PC-9 (cell line): ENCODE results near the gene DNAJB2. TPM values are rescaled to one million over a fixed set of nuclear protein-coding genes. Genes with fewer than 3 reads are reported as not detected.

Source experiments
- BruUV-seq: library from RNA; stranded (reverse); fragments of 400-500 nt; replicated peaks from 2 replicates; lab custom pipeline; 2021; lab: Mats Ljungman, UMichigan
- CTCF ChIA-PET: fragments of 300-600 bp; sonication (Branson Sonifier 250); formaldehyde crosslinking; loops from one replicate; lab custom pipeline; 2022; ENCODE audit warnings: antibody characterized with exemption; lab: Charles Lee
- POLR2A ChIA-PET: fragments of 300-600 bp; sonication (Branson Sonifier 250); formaldehyde crosslinking; loops from one replicate; lab custom pipeline; 2022; ENCODE audit warnings: antibody characterized with exemption; ENCODE audit not compliant: unreplicated experiment; lab: Charles Lee
- DNase-seq, 2 experiments: peaks; one replicate each; pipeline versions ENCODE4 v3.0.0 to v3.0.0-alpha.2; 2015 to 2022; ENCODE audit warnings: mixed read lengths in 1 of 2
- H2AFZ ChIP-seq: fragments of 200-600 bp; sonication (generic); 2 replicates; pipeline ENCODE4 v1.8.1; 2017; ENCODE audit warnings: antibody characterized with exemption
- H3F3A ChIP-seq: fragments of 200-600 bp; sonication (generic); 2 replicates; pipeline ENCODE4 v1.8.1; 2017; ENCODE audit warnings: antibody characterized with exemption, mild to moderate bottlenecking, low read depth; ENCODE audit not compliant: insufficient read depth
- H3K27ac ChIP-seq: fragments of 200-600 bp; sonication (generic); 2 replicates; pipeline ENCODE4 v1.6.1; 2016; ENCODE audit warnings: mixed run types
- H3K27me3 ChIP-seq: fragments of 200-600 bp; sonication (generic); 2 replicates; pipeline ENCODE4 v1.6.1; 2016; ENCODE audit warnings: low read depth, mixed run types; ENCODE audit not compliant: insufficient read depth
- H3K36me3 ChIP-seq: fragments of 200-600 bp; sonication (generic); 2 replicates; pipeline ENCODE4 v1.6.1; 2016; ENCODE audit warnings: low read depth, mixed run types
- H3K4me1 ChIP-seq: fragments of 200-600 bp; sonication (generic); replicated peaks from 2 replicates; pipeline ENCODE4 v1.6.1; 2016; ENCODE audit warnings: mixed run types; ENCODE audit not compliant: insufficient read depth
- H3K4me2 ChIP-seq: fragments of 200-600 bp; sonication (generic); 2 replicates; pipeline ENCODE4 v1.6.1; 2017; ENCODE audit warnings: mixed run types
- H3K4me3 ChIP-seq: fragments of 200-600 bp; sonication (generic); 2 replicates; pipeline ENCODE4 v1.6.1; 2016; ENCODE audit warnings: mixed run types
- H3K79me2 ChIP-seq: fragments of 200-600 bp; sonication (generic); 2 replicates; pipeline ENCODE4 v1.6.1; 2017; ENCODE audit warnings: low read depth, mixed run types
- H3K9me2 ChIP-seq: fragments of 200-600 bp; sonication (generic); 2 replicates; pipeline ENCODE4 v1.8.1; 2017; ENCODE audit warnings: mild to moderate bottlenecking; ENCODE audit not compliant: insufficient read depth
- H3K9me3 ChIP-seq: fragments of 200-600 bp; sonication (generic); 2 replicates; pipeline ENCODE4 v1.8.1; 2016; ENCODE audit warnings: low read depth; ENCODE audit not compliant: insufficient read depth
- H4K20me1 ChIP-seq: fragments of 200-600 bp; sonication (generic); 2 replicates; pipeline ENCODE4 v1.8.1; 2017; ENCODE audit not compliant: insufficient read depth
- EZH2 ChIP-seq: fragments of 200-600 bp; sonication (generic); IDR thresholded peaks from 2 replicates; pipeline ENCODE4 v1.8.0; 2017; ENCODE audit warnings: antibody characterized with exemption, low read depth
- intact Hi-C: fragments of 100-400 bp; cut with micrococcal nuclease; formaldehyde crosslinking; loops from one replicate; pipeline ENCODE4 v1.10.0; 2022; ENCODE audit not compliant: unreplicated experiment
- total RNA-seq: library from RNA; stranded (reverse); gene quantifications from 2 replicates; pipeline ENCODE4 v1.2.3, GENCODE V29; 2021
- TF ChIP-seq, protein P1 (sequence below): fragments of 200-600 bp; sonication (generic); conservative IDR thresholded peaks from 2 replicates; pipeline ENCODE4 v1.6.1; 2017; ENCODE audit warnings: mixed run types, antibody characterized with exemption, mild to moderate bottlenecking, moderate library complexity

The DNAJB2 gene
- total RNA-seq, 1 experiment from 2014 or later: 38.5 TPM

DNA sequence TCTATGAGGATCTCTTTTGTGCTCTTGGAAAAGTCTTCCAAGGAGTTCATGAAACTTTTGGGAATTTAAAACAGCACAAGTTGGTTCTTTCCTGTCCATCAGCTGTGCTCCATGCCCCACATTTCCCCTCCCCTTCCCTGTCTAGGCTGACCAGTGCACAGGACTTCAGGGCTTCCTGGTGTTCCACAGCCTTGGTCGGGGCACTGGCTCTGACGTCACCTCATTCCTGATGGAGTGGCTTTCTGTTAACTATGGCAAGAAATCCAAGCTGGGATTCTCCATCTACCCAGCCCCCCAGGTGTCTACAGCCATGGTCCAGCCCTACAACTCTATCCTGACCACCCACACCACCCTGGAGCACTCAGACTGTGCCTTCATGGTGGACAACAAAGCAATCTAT, 8.1 kb upstream of the DNAJB2 start:
- no peak overlapping the region for H2AFZ ChIP-seq
- no peaks in the 10 kb centered on the region for H3K27me3 ChIP-seq
- H3F3A ChIP-seq: peaks cover 29% of the 10 kb centered on the region
- no peaks in the 10 kb centered on the region for H4K20me1 ChIP-seq
- POLR2A ChIA-PET: no interaction called here
- CTCF ChIA-PET: no interaction called here
- intact Hi-C loops: loop anchor here (10.0 kb wide), 1 partner anchor 376 kb away; no protein-coding TSS in a partner anchor
- DNase-seq: no peak
- H3K36me3 ChIP-seq: no peaks in the 10 kb centered on the region
- H3K4me1 ChIP-seq: peaks cover 32% of the 10 kb centered on the region
- H3K79me2 ChIP-seq: no peaks in the 10 kb centered on the region
- BruUV-seq: no TSS peak
- H3K9me2 ChIP-seq: no peaks in the 10 kb centered on the region
- H3K4me2 ChIP-seq: no peak overlapping the region
- TF ChIP-seq, protein P1, sequence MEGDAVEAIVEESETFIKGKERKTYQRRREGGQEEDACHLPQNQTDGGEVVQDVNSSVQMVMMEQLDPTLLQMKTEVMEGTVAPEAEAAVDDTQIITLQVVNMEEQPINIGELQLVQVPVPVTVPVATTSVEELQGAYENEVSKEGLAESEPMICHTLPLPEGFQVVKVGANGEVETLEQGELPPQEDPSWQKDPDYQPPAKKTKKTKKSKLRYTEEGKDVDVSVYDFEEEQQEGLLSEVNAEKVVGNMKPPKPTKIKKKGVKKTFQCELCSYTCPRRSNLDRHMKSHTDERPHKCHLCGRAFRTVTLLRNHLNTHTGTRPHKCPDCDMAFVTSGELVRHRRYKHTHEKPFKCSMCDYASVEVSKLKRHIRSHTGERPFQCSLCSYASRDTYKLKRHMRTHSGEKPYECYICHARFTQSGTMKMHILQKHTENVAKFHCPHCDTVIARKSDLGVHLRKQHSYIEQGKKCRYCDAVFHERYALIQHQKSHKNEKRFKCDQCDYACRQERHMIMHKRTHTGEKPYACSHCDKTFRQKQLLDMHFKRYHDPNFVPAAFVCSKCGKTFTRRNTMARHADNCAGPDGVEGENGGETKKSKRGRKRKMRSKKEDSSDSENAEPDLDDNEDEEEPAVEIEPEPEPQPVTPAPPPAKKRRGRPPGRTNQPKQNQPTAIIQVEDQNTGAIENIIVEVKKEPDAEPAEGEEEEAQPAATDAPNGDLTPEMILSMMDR: no peak
- TF ChIP-seq EZH2: no peak
- no peak overlapping the region for H3K27ac ChIP-seq
- no peaks in the 10 kb centered on the region for H3K9me3 ChIP-seq
- H3K4me3 ChIP-seq: no peak overlapping the region

DNA sequence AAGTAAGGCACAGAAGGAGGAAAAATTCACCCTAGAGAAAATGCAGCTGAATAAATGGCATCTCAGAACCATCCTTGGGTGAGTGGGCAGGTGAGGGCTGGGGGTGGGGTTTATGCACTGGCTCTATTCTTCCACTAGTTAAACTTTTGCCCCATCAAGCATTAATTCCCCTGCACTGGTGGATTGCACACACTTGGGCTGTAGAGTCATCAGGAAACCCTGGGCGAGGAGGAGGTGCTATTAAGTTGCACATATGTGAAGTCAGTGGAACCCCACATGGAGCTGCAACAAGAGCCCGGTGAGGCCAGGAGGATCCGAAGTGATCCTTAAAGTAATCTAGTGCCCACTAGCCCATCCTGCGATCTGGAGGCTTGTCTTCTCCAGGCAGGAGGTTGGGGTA, 6.8 kb upstream of the DNAJB2 start:
- no peak overlapping the region for H3K4me3 ChIP-seq
- CTCF ChIA-PET: no interaction called here
- H2AFZ ChIP-seq: no peak overlapping the region
- H3K27me3 ChIP-seq: no peaks in the 10 kb centered on the region
- DNase-seq: no peak
- H3K9me2 ChIP-seq: no peaks in the 10 kb centered on the region
- no peaks in the 10 kb centered on the region for H3K9me3 ChIP-seq
- peaks cover 35% of the 10 kb centered on the region for H3K4me1 ChIP-seq
- TF ChIP-seq, protein P1: no peak
- TF ChIP-seq EZH2: no peak
- intact Hi-C loops: loop anchor here (10.0 kb wide), 1 partner anchor 378 kb away; no protein-coding TSS in a partner anchor
- H3F3A ChIP-seq: peaks cover 29% of the 10 kb centered on the region
- no peaks in the 10 kb centered on the region for H4K20me1 ChIP-seq
- POLR2A ChIA-PET: no interaction called here
- no TSS peak for BruUV-seq
- H3K27ac ChIP-seq: no peak overlapping the region
- 0 out of 2 replicates have a peak overlapping the region, but pooled peaks have one; percentile 19 for H3K4me2 ChIP-seq
- H3K36me3 ChIP-seq: no peaks in the 10 kb centered on the region
- H3K79me2 ChIP-seq: no peaks in the 10 kb centered on the region

DNA sequence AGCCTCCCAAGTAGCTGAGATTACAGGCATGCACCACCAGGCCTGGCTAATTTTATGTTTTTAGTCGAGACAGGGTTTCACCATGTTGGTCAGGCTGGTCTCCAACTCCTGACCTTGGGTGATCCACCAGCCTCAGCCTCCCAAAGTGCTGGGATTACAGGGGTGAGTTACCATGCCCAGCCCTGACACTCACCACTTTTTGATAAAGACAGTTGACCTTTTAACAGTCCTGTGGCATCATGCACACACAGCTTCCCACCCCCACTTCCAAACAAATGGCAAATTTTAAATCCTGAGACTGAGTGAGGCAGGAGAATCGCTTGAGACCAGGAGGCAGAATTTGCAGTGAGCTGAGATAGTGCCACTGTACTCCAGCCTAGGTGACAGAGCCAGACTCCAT, 6.2 kb upstream of the DNAJB2 start:
- H4K20me1 ChIP-seq: no peaks in the 10 kb centered on the region
- 0 out of 2 replicates have a peak overlapping the region, but pooled peaks have one; percentile 19 for H3K4me2 ChIP-seq
- TF ChIP-seq, protein P1: no peak
- TF ChIP-seq EZH2: no peak
- H3K36me3 ChIP-seq: no peaks in the 10 kb centered on the region
- H3K9me3 ChIP-seq: no peaks in the 10 kb centered on the region
- H2AFZ ChIP-seq: no peak overlapping the region
- CTCF ChIA-PET: interaction anchor here (0.7 kb wide), 1 partner anchor 89 kb away, joined by 4 read pairs; no protein-coding TSS in a partner anchor
- no peak overlapping the region for H3K4me3 ChIP-seq
- no peaks in the 10 kb centered on the region for H3K27me3 ChIP-seq
- H3F3A ChIP-seq: peaks cover 30% of the 10 kb centered on the region
- no peak for DNase-seq
- BruUV-seq: no TSS peak
- intact Hi-C loops: loop anchor here (10.0 kb wide), 1 partner anchor 378 kb away; no protein-coding TSS in a partner anchor
- H3K79me2 ChIP-seq: no peaks in the 10 kb centered on the region
- H3K9me2 ChIP-seq: no peaks in the 10 kb centered on the region
- peaks cover 40% of the 10 kb centered on the region for H3K4me1 ChIP-seq
- peak overlapping the region; percentile 95 for H3K27ac ChIP-seq
- POLR2A ChIA-PET: no interaction called here
